GM23338 (cell line): ENCODE data around the gene SLC22A3. TPM values are rescaled to one million over a fixed set of nuclear protein-coding genes. Genes with fewer than 3 reads are reported as not detected.

ENCODE experiments used
- ATAC-seq: fragments of 200-7000 bp; cut with Tn5 transposase; 3 replicates; pipeline ENCODE4 v1.9.1; 2020
- DNase-seq: peaks from one replicate; pipeline ENCODE4 v3.0.0-alpha.2; 2015; ENCODE audit warnings: low spot score
- H2AFZ ChIP-seq: fragments of 200-600 bp; sonication (generic); 2 replicates; pipeline ENCODE4 v1.8.0; 2016; ENCODE audit warnings: antibody characterized with exemption, mild to moderate bottlenecking, moderate library complexity
- H3F3A ChIP-seq: fragments of 200-600 bp; sonication (generic); replicated peaks from 2 replicates; pipeline ENCODE4 v1.8.0; 2017; ENCODE audit warnings: antibody characterized with exemption, mixed run types, low read depth
- H3K27ac ChIP-seq: fragments of 200-600 bp; sonication (generic); 2 replicates; pipeline ENCODE4 v1.6.1; 2016; ENCODE audit warnings: low read depth
- H3K27me3 ChIP-seq: fragments of 200-600 bp; sonication (generic); 2 replicates; pipeline ENCODE4 v1.8.0; 2016; ENCODE audit warnings: mild to moderate bottlenecking, mixed run types, moderate library complexity; ENCODE audit not compliant: insufficient read depth
- H3K36me3 ChIP-seq: fragments of 200-600 bp; sonication (generic); 2 replicates; pipeline ENCODE4 v1.8.0; 2016; ENCODE audit warnings: mild to moderate bottlenecking; ENCODE audit not compliant: insufficient read depth
- H3K4me1 ChIP-seq: fragments of 200-600 bp; sonication (generic); 2 replicates; pipeline ENCODE4 v1.8.0; 2016; ENCODE audit warnings: mild to moderate bottlenecking, moderate library complexity; ENCODE audit not compliant: insufficient read depth
- H3K4me2 ChIP-seq: fragments of 200-600 bp; sonication (generic); 2 replicates; pipeline ENCODE4 v1.7.1; 2017; ENCODE audit warnings: mixed run types
- H3K4me3 ChIP-seq: fragments of 200-600 bp; sonication (generic); 2 replicates; pipeline ENCODE4 v1.6.1; 2016; ENCODE audit warnings: mixed run types
- H3K79me2 ChIP-seq: fragments of 200-600 bp; sonication (generic); replicated peaks from 2 replicates; pipeline ENCODE4 v1.8.0; 2017; ENCODE audit warnings: mild to moderate bottlenecking; ENCODE audit not compliant: insufficient read depth
- H3K9me2 ChIP-seq: fragments of 200-600 bp; sonication (generic); 2 replicates; pipeline ENCODE4 v1.8.0; 2017; ENCODE audit not compliant: insufficient read depth
- H4K20me1 ChIP-seq: fragments of 200-600 bp; sonication (generic); replicated peaks from 2 replicates; pipeline ENCODE4 v1.8.0; 2017; ENCODE audit warnings: mild to moderate bottlenecking; ENCODE audit not compliant: insufficient read depth
- H3K27ac Mint-ChIP-seq: 2 replicates; pipeline ENCODE4 v1.8.0; 2020; ENCODE audit warnings: inconsistent platforms, mild to moderate bottlenecking, moderate library complexity, mixed read lengths
- H3K27me3 Mint-ChIP-seq: 3 replicates; pipeline ENCODE4 v1.8.0; 2022; ENCODE audit warnings: low read depth, mild to moderate bottlenecking, moderate library complexity, mixed read lengths, inconsistent platforms; ENCODE audit not compliant: insufficient read depth, poor library complexity
- H3K36me3 Mint-ChIP-seq: 3 replicates; pipeline ENCODE4 v1.8.0; 2021; ENCODE audit warnings: low read depth, mild to moderate bottlenecking, inconsistent platforms, moderate library complexity, mixed read lengths
- H3K4me1 Mint-ChIP-seq: 3 replicates; pipeline ENCODE4 v1.8.0; 2020; ENCODE audit warnings: mild to moderate bottlenecking, inconsistent platforms, mixed read lengths
- H3K4me3 Mint-ChIP-seq: 3 replicates; pipeline ENCODE4 v1.8.0; 2021; ENCODE audit warnings: moderate library complexity, mild to moderate bottlenecking, inconsistent platforms, mixed read lengths
- H3K9me3 Mint-ChIP-seq: 3 replicates; pipeline ENCODE4 v1.8.0; 2020; ENCODE audit warnings: moderate library complexity, mild to moderate bottlenecking, inconsistent platforms, mixed read lengths
- CREB1 ChIP-seq: fragments of 250-450 bp; sonication (Bioruptor Pico); IDR thresholded peaks from 2 replicates; pipeline ENCODE4 v1.5.0; 2020; ENCODE audit warnings: low read depth, mild to moderate bottlenecking, moderate library complexity
- EZH2 ChIP-seq: fragments of 200-600 bp; sonication (generic); IDR thresholded peaks from one replicate; pipeline ENCODE4 v1.8.0; 2017; ENCODE audit warnings: antibody characterized with exemption, mild to moderate bottlenecking, low read depth; ENCODE audit not compliant: unreplicated experiment
- EZH2phosphoT487 ChIP-seq: fragments of 200-600 bp; sonication (generic); IDR thresholded peaks from one replicate; pipeline ENCODE4 v1.8.1; 2018; ENCODE audit warnings: antibody characterized with exemption; ENCODE audit not compliant: unreplicated experiment
- JUNB ChIP-seq: IDR thresholded peaks from one replicate; pipeline ENCODE4 v1.6.1; 2016; ENCODE audit warnings: antibody characterized with exemption; ENCODE audit not compliant: unreplicated experiment
- NANOG ChIP-seq: IDR thresholded peaks from 2 replicates; pipeline ENCODE4 v1.6.1; 2016; ENCODE audit warnings: antibody characterized with exemption, borderline replicate concordance
- POLR2AphosphoS5 ChIP-seq: IDR thresholded peaks from 2 replicates; pipeline ENCODE4 v1.6.1; 2016; ENCODE audit warnings: antibody characterized with exemption, low read depth
- REST ChIP-seq: IDR thresholded peaks from one replicate; pipeline ENCODE4 v1.6.1; 2018; ENCODE audit warnings: antibody characterized with exemption; ENCODE audit not compliant: unreplicated experiment
- STAT1 ChIP-seq: IDR thresholded peaks from one replicate; pipeline ENCODE4 v1.6.1; 2016; ENCODE audit warnings: antibody characterized with exemption; ENCODE audit not compliant: unreplicated experiment
- ZNF114 ChIP-seq: fragments of 250-450 bp; sonication (Bioruptor Pico); IDR thresholded peaks from 2 replicates; pipeline ENCODE4 v1.5.0; 2020; ENCODE audit warnings: mild to moderate bottlenecking, moderate library complexity
- ZNF331 ChIP-seq: fragments of 250-450 bp; sonication (Bioruptor Pico); IDR thresholded peaks from 2 replicates; pipeline ENCODE4 v1.5.0; 2020; ENCODE audit warnings: low read depth, mild to moderate bottlenecking, moderate library complexity
- polyA plus RNA-seq: library from polyadenylated mRNA; unstranded; fragments of >200 nt; fragmentation: Nextera tagmentation; extraction: Ambion mirVana; gene quantifications from 2 replicates; pipeline ENCODE4 v1.2.1, GENCODE V29; 2016
- total RNA-seq: library from RNA; depleted of rRNA; stranded (reverse); fragments of >200 nt; shearing (Covaris generic); gene quantifications from 2 replicates; pipeline ENCODE4 v1.2.3, GENCODE V29; 2014
- TF ChIP-seq, protein P1 (sequence below), 2 experiments: fragments of 200-600 bp in 1 of 2; sonication (generic) in 1 of 2; conservative IDR thresholded peaks; 2 replicates each; pipeline versions ENCODE4 v1.5.1 to v1.6.1; 2016 to 2017; ENCODE audit warnings: antibody characterized with exemption in 2 of 2, low read depth in 2 of 2, mild to moderate bottlenecking in 2 of 2, moderate library complexity in 1 of 2
- TF ChIP-seq, protein P2 (sequence below): IDR thresholded peaks from 2 replicates; pipeline ENCODE4 v1.6.1; 2016; ENCODE audit warnings: antibody characterized with exemption
- TF ChIP-seq, protein P3 (sequence below): fragments of 250-450 bp; sonication (Bioruptor Pico); IDR thresholded peaks from 2 replicates; pipeline ENCODE4 v1.5.0; 2020; ENCODE audit warnings: mild to moderate bottlenecking, moderate library complexity

SLC22A3 gene
- total and polyA plus RNA-seq, 2 experiments from 2014 or later: 0.78 to 3.2 TPM

- no peaks in the 10 kb centered on the region for H4K20me1 ChIP-seq
- H3K27me3 ChIP-seq: no peaks in the 10 kb centered on the region
- Mint-ChIP-seq H3K36me3 (peaks cover 6% of the 10 kb centered on the region; the same call in 1 of the 3 replicates), H3K4me3 (no peak overlapping the region), H3K4me1 (no peaks in the 10 kb centered on the region), H3K27ac (no peak overlapping the region), H3K27me3 (no peaks in the 10 kb centered on the region), H3K9me3 (peaks cover 20% of the 10 kb centered on the region)
- no peak overlapping the region for H3K27ac ChIP-seq
- H3F3A ChIP-seq: no peaks in the 10 kb centered on the region
- 0 out of 2 replicates have a peak, but pooled peaks cover 4% of the 10 kb centered on the region for H3K79me2 ChIP-seq
- H3K9me2 ChIP-seq: 0 out of 2 replicates have a peak, but pooled peaks cover 9% of the 10 kb centered on the region
- ATAC-seq (no peak), DNase-seq (no peak)
- no peak overlapping the region for H3K4me2 ChIP-seq
- H3K4me1 ChIP-seq: no peaks in the 10 kb centered on the region
- H3K36me3 ChIP-seq: no peaks in the 10 kb centered on the region
- no peak overlapping the region for H3K4me3 ChIP-seq
- TF ChIP-seq, protein P1, sequence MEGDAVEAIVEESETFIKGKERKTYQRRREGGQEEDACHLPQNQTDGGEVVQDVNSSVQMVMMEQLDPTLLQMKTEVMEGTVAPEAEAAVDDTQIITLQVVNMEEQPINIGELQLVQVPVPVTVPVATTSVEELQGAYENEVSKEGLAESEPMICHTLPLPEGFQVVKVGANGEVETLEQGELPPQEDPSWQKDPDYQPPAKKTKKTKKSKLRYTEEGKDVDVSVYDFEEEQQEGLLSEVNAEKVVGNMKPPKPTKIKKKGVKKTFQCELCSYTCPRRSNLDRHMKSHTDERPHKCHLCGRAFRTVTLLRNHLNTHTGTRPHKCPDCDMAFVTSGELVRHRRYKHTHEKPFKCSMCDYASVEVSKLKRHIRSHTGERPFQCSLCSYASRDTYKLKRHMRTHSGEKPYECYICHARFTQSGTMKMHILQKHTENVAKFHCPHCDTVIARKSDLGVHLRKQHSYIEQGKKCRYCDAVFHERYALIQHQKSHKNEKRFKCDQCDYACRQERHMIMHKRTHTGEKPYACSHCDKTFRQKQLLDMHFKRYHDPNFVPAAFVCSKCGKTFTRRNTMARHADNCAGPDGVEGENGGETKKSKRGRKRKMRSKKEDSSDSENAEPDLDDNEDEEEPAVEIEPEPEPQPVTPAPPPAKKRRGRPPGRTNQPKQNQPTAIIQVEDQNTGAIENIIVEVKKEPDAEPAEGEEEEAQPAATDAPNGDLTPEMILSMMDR (conservative IDR thresholded peaks at IDR 0.05; ENCODE audit: low read depth in 2 of 2): no peak
- TF ChIP-seq EZH2phosphoT487 (no peak), REST (no peak), POLR2AphosphoS5 (no peak), EZH2 (no peak), ZNF114 (CRISPR knock-in tag) (no peak), CREB1 (CRISPR knock-in tag) (no peak), ZNF331 (CRISPR knock-in tag) (no peak), JUNB (no peak), NANOG (no peak), STAT1 (no peak)
- TF ChIP-seq, protein P2, sequence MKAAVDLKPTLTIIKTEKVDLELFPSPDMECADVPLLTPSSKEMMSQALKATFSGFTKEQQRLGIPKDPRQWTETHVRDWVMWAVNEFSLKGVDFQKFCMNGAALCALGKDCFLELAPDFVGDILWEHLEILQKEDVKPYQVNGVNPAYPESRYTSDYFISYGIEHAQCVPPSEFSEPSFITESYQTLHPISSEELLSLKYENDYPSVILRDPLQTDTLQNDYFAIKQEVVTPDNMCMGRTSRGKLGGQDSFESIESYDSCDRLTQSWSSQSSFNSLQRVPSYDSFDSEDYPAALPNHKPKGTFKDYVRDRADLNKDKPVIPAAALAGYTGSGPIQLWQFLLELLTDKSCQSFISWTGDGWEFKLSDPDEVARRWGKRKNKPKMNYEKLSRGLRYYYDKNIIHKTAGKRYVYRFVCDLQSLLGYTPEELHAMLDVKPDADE: no peak
- TF ChIP-seq, protein P3, sequence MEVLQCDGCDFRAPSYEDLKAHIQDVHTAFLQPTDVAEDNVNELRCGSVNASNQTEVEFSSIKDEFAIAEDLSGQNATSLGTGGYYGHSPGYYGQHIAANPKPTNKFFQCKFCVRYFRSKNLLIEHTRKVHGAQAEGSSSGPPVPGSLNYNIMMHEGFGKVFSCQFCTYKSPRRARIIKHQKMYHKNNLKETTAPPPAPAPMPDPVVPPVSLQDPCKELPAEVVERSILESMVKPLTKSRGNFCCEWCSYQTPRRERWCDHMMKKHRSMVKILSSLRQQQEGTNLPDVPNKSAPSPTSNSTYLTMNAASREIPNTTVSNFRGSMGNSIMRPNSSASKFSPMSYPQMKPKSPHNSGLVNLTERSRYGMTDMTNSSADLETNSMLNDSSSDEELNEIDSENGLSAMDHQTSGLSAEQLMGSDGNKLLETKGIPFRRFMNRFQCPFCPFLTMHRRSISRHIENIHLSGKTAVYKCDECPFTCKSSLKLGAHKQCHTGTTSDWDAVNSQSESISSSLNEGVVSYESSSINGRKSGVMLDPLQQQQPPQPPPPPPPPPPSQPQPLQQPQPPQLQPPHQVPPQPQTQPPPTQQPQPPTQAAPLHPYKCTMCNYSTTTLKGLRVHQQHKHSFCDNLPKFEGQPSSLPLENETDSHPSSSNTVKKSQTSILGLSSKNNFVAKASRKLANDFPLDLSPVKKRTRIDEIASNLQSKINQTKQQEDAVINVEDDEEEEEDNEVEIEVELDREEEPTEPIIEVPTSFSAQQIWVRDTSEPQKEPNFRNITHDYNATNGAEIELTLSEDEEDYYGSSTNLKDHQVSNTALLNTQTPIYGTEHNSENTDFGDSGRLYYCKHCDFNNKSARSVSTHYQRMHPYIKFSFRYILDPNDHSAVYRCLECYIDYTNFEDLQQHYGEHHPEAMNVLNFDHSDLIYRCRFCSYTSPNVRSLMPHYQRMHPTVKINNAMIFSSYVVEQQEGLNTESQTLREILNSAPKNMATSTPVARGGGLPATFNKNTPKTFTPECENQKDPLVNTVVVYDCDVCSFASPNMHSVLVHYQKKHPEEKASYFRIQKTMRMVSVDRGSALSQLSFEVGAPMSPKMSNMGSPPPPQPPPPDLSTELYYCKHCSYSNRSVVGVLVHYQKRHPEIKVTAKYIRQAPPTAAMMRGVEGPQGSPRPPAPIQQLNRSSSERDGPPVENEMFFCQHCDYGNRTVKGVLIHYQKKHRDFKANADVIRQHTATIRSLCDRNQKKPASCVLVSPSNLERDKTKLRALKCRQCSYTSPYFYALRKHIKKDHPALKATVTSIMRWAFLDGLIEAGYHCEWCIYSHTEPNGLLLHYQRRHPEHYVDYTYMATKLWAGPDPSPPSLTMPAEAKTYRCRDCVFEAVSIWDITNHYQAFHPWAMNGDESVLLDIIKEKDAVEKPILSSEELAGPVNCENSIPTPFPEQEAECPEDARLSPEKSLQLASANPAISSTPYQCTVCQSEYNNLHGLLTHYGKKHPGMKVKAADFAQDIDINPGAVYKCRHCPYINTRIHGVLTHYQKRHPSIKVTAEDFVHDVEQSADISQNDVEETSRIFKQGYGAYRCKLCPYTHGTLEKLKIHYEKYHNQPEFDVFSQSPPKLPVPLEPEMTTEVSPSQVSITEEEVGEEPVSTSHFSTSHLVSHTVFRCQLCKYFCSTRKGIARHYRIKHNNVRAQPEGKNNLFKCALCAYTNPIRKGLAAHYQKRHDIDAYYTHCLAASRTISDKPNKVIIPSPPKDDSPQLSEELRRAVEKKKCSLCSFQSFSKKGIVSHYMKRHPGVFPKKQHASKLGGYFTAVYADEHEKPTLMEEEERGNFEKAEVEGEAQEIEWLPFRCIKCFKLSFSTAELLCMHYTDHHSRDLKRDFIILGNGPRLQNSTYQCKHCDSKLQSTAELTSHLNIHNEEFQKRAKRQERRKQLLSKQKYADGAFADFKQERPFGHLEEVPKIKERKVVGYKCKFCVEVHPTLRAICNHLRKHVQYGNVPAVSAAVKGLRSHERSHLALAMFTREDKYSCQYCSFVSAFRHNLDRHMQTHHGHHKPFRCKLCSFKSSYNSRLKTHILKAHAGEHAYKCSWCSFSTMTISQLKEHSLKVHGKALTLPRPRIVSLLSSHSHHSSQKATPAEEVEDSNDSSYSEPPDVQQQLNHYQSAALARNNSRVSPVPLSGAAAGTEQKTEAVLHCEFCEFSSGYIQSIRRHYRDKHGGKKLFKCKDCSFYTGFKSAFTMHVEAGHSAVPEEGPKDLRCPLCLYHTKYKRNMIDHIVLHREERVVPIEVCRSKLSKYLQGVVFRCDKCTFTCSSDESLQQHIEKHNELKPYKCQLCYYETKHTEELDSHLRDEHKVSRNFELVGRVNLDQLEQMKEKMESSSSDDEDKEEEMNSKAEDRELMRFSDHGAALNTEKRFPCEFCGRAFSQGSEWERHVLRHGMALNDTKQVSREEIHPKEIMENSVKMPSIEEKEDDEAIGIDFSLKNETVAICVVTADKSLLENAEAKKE (CRISPR knock-in tag): no peak
- no peak overlapping the region for H2AFZ ChIP-seq
These were observed 27.4 kb downstream of the SLC22A3 start for GRCh38 chr6:160375561-160375949.
